K562 (cell line): Measurements from ENCODE around the gene NRROS. TPM values are rescaled to one million over a fixed set of nuclear protein-coding genes. Genes with fewer than 3 reads are reported as not detected.

Source experiments
- ARID1B ChIP-seq: fragments of 450-650 bp; IDR thresholded peaks from 2 replicates; pipeline ENCODE4 v1.6.1; 2016; ENCODE audit warnings: antibody characterized with exemption, mild to moderate bottlenecking, inconsistent platforms
- BACH1 ChIP-seq: fragments of 200-800 bp; sonication (Bioruptor generic); IDR thresholded peaks from 2 replicates; pipeline ENCODE4 v1.6.1; 2016; ENCODE audit warnings: missing genetic modification characterization, missing compliant biosample characterization
- BRF1 ChIP-seq: IDR thresholded peaks from 3 replicates; pipeline ENCODE4 v1.6.1; 2011; ENCODE audit warnings: borderline replicate concordance, mild to moderate bottlenecking; ENCODE audit not compliant: insufficient read length; ENCODE audit errors: extremely low read depth
- CBFA2T2 ChIP-seq: fragments of 450-650 bp; conservative IDR thresholded peaks from 2 replicates; pipeline ENCODE4 v1.6.1; 2017; ENCODE audit warnings: mild to moderate bottlenecking
- CBFA2T3 ChIP-seq: fragments of 450-650 bp; IDR thresholded peaks from 2 replicates; pipeline ENCODE4 v1.6.1; 2017
- CTBP1 ChIP-seq: fragments of 450-650 bp; IDR thresholded peaks from 2 replicates; pipeline ENCODE4 v1.6.1; 2016; ENCODE audit warnings: borderline replicate concordance
- EP300 ChIP-seq: IDR thresholded peaks from 2 replicates; pipeline ENCODE4 v1.6.1; 2012; ENCODE audit warnings: low read length, improper control_type of control experiment
- ESRRA ChIP-seq: fragments of 450-650 bp; IDR thresholded peaks from 2 replicates; pipeline ENCODE4 v1.6.1; 2014; ENCODE audit warnings: low read depth, mild to moderate bottlenecking, moderate library complexity, borderline replicate concordance
- ETS2 ChIP-seq: IDR thresholded peaks from 2 replicates; pipeline ENCODE4 v1.6.1; 2016; ENCODE audit warnings: borderline replicate concordance, missing genetic modification characterization, mild to moderate bottlenecking, moderate library complexity, missing compliant biosample characterization; ENCODE audit not compliant: poor library complexity, severe bottlenecking
- HES1 ChIP-seq: fragments of 450-650 bp; IDR thresholded peaks from 2 replicates; pipeline ENCODE4 v1.6.1; 2016; ENCODE audit warnings: low read depth, mild to moderate bottlenecking, moderate library complexity
- LCOR ChIP-seq: sonication (generic); formaldehyde crosslinking; IDR thresholded peaks from 2 replicates; pipeline ENCODE4 v1.8.0; 2022; ENCODE audit warnings: mild to moderate bottlenecking, missing genetic modification reagents
- MYNN ChIP-seq, 2 experiments: sonication (generic); formaldehyde crosslinking in 1 of 2; IDR thresholded peaks; 2 replicates each; pipeline versions ENCODE4 v1.5.0 to v1.6.1; 2016 to 2020; ENCODE audit warnings: antibody characterized with exemption in 1 of 2, missing genetic modification reagents in 1 of 2
- NBN ChIP-seq: fragments of 450-650 bp; IDR thresholded peaks from 2 replicates; pipeline ENCODE4 v1.6.1; 2016; ENCODE audit warnings: low read depth, mild to moderate bottlenecking
- NFYB ChIP-seq: IDR thresholded peaks from 2 replicates; pipeline ENCODE4 v1.6.1; 2011; ENCODE audit warnings: mild to moderate bottlenecking, moderate library complexity; ENCODE audit not compliant: insufficient read length; ENCODE audit errors: extremely low read depth
- RCOR1 ChIP-seq, 2 experiments: IDR thresholded peaks; 2 replicates each; pipeline ENCODE4 v1.6.1; 2012; ENCODE audit warnings: low read depth in 2 of 2, low read length in 2 of 2, borderline replicate concordance in 1 of 2, improper control_type of control experiment in 1 of 2
- SMARCE1 ChIP-seq: fragments of 450-650 bp; IDR thresholded peaks from 2 replicates; pipeline ENCODE4 v1.7.1; 2016; ENCODE audit warnings: mild to moderate bottlenecking
- TEAD4 ChIP-seq, 2 experiments: sonication (generic) in 1 of 2; formaldehyde crosslinking in 1 of 2; IDR thresholded peaks; 2 replicates each; pipeline versions ENCODE4 v1.6.1 to v1.8.0; 2012 to 2022; ENCODE audit warnings: borderline replicate concordance in 1 of 2, inconsistent platforms in 1 of 2, low read length in 1 of 2, mild to moderate bottlenecking in 1 of 2, missing genetic modification reagents in 1 of 2
- TRIM24 ChIP-seq, 2 experiments: fragments of 450-650 bp; IDR thresholded peaks; 2 replicates each; pipeline ENCODE4 v1.6.1; 2016
- ZEB2 ChIP-seq: fragments of 450-650 bp; IDR thresholded peaks from 2 replicates; pipeline ENCODE4 v1.6.1; 2016
- ZFX ChIP-seq: sonication (generic); formaldehyde crosslinking; IDR thresholded peaks from 2 replicates; pipeline ENCODE4 v1.8.0; 2022; ENCODE audit warnings: mild to moderate bottlenecking, missing genetic modification reagents, moderate library complexity
- ZNF316 ChIP-seq: fragments of 450-650 bp; IDR thresholded peaks from 2 replicates; pipeline ENCODE4 v1.6.1; 2016
- polyA plus RNA-seq, 8 experiments: library from polyadenylated mRNA; depleted of rRNA in 4 of 8; stranded (reverse) in 5 of 8; unstranded in 3 of 8; fragments of >200 nt; fragmentation: Nextera tagmentation in 2 of 8; fragmentation: Illumina TruSeq in 1 of 8; extraction: Ambion mirVana in 2 of 8; extraction: Trizol in 1 of 8; gene quantifications; 2 replicates each; pipeline versions ENCODE4 v1.2.1 to v1.2.3, GENCODE V29; 2011 to 2014; ENCODE audit warnings: inconsistent platforms in 1 of 8, missing spikeins in 1 of 8
- total RNA-seq, 7 experiments: library from RNA; depleted of rRNA in 6 of 7; stranded (reverse); fragments of >200 nt in 6 of 7; fragmentation: Illumina TruSeq in 2 of 7; extraction: Trizol in 2 of 7; gene quantifications; 2 replicates each; pipeline versions ENCODE4 v1.2.1 to v1.2.3, GENCODE V29; 2011 to 2021; ENCODE audit warnings: low replicate concordance in 1 of 7
- TF ChIP-seq, protein P1 (sequence below): fragments of 450-650 bp; IDR thresholded peaks from 2 replicates; pipeline ENCODE4 v1.6.1; 2016
- TF ChIP-seq, protein P2 (sequence below): fragments of 450-650 bp; IDR thresholded peaks from 2 replicates; pipeline ENCODE4 v1.7.0; 2016; ENCODE audit warnings: borderline replicate concordance
- TF ChIP-seq, protein P3 (sequence below), 2 experiments: fragments of 450-650 bp; conservative IDR thresholded peaks; 2 replicates each; pipeline ENCODE4 v1.6.1; 2017; ENCODE audit warnings: mild to moderate bottlenecking in 2 of 2, moderate library complexity in 2 of 2

NRROS gene
- total and polyA plus RNA-seq, 9 of the 15 experiments (the other 6 are each of a cell fraction or from before 2014, with no cell fraction given), result 0.34 to 13.8 (median 3.8) TPM

- no peak for TF ChIP-seq ETS2 (tag)
- peak; percentile 65 for TF ChIP-seq TEAD4 (IDR thresholded peaks at IDR 0.05; ENCODE audit: low read length)
- no peak for TF ChIP-seq TEAD4 (CRISPR knock-in tag; IDR thresholded peaks at IDR 0.05; ENCODE audit: borderline replicate concordance)
- TF ChIP-seq, protein P1, sequence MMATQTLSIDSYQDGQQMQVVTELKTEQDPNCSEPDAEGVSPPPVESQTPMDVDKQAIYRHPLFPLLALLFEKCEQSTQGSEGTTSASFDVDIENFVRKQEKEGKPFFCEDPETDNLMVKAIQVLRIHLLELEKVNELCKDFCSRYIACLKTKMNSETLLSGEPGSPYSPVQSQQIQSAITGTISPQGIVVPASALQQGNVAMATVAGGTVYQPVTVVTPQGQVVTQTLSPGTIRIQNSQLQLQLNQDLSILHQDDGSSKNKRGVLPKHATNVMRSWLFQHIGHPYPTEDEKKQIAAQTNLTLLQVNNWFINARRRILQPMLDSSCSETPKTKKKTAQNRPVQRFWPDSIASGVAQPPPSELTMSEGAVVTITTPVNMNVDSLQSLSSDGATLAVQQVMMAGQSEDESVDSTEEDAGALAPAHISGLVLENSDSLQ, result peak; percentile 87
- TF ChIP-seq CBFA2T2, result peak; percentile 70
- TF ChIP-seq, protein P2, sequence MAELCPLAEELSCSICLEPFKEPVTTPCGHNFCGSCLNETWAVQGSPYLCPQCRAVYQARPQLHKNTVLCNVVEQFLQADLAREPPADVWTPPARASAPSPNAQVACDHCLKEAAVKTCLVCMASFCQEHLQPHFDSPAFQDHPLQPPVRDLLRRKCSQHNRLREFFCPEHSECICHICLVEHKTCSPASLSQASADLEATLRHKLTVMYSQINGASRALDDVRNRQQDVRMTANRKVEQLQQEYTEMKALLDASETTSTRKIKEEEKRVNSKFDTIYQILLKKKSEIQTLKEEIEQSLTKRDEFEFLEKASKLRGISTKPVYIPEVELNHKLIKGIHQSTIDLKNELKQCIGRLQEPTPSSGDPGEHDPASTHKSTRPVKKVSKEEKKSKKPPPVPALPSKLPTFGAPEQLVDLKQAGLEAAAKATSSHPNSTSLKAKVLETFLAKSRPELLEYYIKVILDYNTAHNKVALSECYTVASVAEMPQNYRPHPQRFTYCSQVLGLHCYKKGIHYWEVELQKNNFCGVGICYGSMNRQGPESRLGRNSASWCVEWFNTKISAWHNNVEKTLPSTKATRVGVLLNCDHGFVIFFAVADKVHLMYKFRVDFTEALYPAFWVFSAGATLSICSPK, result no peak
- no peak for TF ChIP-seq NFYB
- TF ChIP-seq, protein P3, sequence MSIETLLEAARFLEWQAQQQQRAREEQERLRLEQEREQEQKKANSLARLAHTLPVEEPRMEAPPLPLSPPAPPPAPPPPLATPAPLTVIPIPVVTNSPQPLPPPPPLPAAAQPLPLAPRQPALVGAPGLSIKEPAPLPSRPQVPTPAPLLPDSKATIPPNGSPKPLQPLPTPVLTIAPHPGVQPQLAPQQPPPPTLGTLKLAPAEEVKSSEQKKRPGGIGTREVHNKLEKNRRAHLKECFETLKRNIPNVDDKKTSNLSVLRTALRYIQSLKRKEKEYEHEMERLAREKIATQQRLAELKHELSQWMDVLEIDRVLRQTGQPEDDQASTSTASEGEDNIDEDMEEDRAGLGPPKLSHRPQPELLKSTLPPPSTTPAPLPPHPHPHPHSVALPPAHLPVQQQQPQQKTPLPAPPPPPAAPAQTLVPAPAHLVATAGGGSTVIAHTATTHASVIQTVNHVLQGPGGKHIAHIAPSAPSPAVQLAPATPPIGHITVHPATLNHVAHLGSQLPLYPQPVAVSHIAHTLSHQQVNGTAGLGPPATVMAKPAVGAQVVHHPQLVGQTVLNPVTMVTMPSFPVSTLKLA (conservative IDR thresholded peaks at IDR 0.05), result peak in 1 of 2 experiments; percentile 40; a peak in 2 of 4 replicates
- TF ChIP-seq ZFX (CRISPR knock-in tag), result 0 out of 2 replicates have a peak, but pooled peaks have one; percentile 30
- TF ChIP-seq TRIM24 (IDR thresholded peaks at IDR 0.05), result peak in 1 of 2 experiments; percentile 35; a peak in 1 of 4 replicates
- peak; percentile 92 for TF ChIP-seq ZNF316
- TF ChIP-seq LCOR (CRISPR knock-in tag), result peak; percentile 67; the same call in 1 of the 2 replicates
- no peak for TF ChIP-seq NBN
- no peak for TF ChIP-seq BRF1
- peak; percentile 23; the same call in 1 of the 2 replicates for TF ChIP-seq HES1
- TF ChIP-seq MYNN (IDR thresholded peaks at IDR 0.05), result no peak
- no peak for TF ChIP-seq MYNN (CRISPR knock-in tag; IDR thresholded peaks at IDR 0.05)
- peak; percentile 82 for TF ChIP-seq ARID1B
- peak; percentile 60; the same call in 1 of the 2 replicates for TF ChIP-seq ESRRA
- TF ChIP-seq SMARCE1, result peak; percentile 83
- TF ChIP-seq ZEB2, result 0 out of 2 replicates have a peak, but pooled peaks have one; percentile 32
- TF ChIP-seq RCOR1 (IDR thresholded peaks at IDR 0.05; ENCODE audit: borderline replicate concordance in 1 of 2, low read depth in 2 of 2, low read length in 2 of 2), result peak in 1 of 2 experiments; percentile 84; a peak in 2 of 4 replicates
- peak; percentile 67; the same call in 1 of the 2 replicates for TF ChIP-seq EP300
- peak; percentile 84 for TF ChIP-seq CBFA2T3
- TF ChIP-seq BACH1 (tag), result peak; percentile 86
- peak; percentile 86 for TF ChIP-seq CTBP1
These were observed 23.4 kb downstream of the NRROS start (continued) for GRCh38 chr3:196662711-196663571.
